IPS-18c (cell line): ENCODE results near the gene EPS8L1.
A peak's percentile ranks its signal among the peaks of the same experiment; 100 is the strongest.

Experiments used
- H3K4me3 ChIP-seq: 2 replicates; pipeline ENCODE4 v1.7.0; 2013; ENCODE audit warnings: low read depth, mild to moderate bottlenecking, low read length, moderate library complexity; ENCODE audit not compliant: insufficient read depth
- H3K9me3 ChIP-seq: one replicate; pipeline ENCODE4 v1.6.1; 2013; ENCODE audit warnings: mild to moderate bottlenecking, low read length, moderate library complexity; ENCODE audit not compliant: control insufficient read depth, insufficient read depth

The EPS8L1 gene

DNA sequence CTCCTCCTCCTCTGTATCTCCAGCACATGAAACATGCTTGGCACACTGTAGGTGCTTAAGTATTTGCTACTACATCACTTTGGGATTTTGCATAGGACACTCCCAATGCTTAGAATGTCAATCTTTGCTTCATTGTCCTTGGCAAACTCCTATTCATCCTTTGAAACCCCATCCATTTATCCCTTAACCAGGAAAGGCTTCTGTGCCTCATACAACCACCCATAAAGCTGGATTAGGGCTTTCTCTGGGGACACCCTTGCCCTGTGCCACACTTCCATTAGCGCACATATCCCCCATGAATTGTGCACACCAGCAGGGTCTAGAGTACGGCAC, 5.8 kb upstream of the EPS8L1 start:
- no peak overlapping the region for H3K4me3 ChIP-seq

GRCh38 chr19:55070466-55071128, 5.1 kb upstream of the EPS8L1 start:
- Histone ChIP-seq H3K4me3 (no peak overlapping the region), H3K9me3 (peaks cover 2% of the 10 kb centered on the region)

More for the DNA sequence above, 5.8 kb upstream of the EPS8L1 start:
- H3K9me3 ChIP-seq, result peaks cover 2% of the 10 kb centered on the region

DNA sequence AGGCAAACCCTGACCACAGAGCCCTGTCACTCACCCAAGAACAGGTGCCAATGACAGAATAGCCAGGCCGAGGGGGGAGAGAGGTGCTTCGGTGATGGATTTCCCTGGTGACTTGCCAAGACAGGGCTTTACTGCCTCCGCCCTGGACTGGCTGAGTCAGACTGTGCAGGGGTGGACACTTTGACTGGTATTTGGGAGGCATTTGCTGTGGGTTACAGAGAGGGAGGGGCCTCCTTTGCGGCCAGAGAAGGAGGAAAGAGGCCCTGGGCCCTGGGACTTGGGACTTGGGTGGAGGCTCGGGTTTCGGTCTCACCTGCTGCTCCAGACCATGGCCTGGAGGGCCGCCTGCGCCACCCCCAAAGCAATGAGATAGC, 4.6 kb upstream of the EPS8L1 start:
- no peak overlapping the region; the same call in 1 of the 2 replicates for H3K4me3 ChIP-seq
- peaks cover 2% of the 10 kb centered on the region for H3K9me3 ChIP-seq

DNA sequence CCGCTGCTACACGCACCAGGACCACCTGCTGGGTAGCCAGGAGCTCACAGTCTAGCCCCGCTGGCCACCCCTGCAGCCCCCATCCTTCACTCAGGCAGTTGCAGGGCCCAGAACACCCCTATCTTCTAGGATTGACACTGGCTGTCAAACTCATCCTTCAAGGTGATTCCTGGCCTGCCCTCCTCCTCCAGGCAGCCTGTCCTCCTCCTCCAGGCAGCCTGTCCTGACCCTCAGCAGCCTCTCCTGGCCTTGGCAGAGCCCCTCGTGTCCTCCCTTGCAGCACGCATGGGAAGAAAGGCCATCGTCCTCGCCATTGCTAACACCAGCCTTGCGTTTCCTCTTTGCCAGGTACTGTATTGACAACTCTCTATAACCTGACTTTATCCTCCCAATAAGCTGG, 3.8 kb upstream of the EPS8L1 start:
- Histone ChIP-seq H3K9me3 (peaks cover 2% of the 10 kb centered on the region), H3K4me3 (no peak overlapping the region)

GRCh38 chr19:55076321-55076720, 652 bp downstream of the EPS8L1 start:
- H3K4me3 ChIP-seq, result no peak overlapping the region

GRCh38 chr19:55077106-55077505, 1.4 kb downstream of the EPS8L1 start:
- Histone ChIP-seq H3K4me3 (no peak overlapping the region), H3K9me3 (peaks cover 2% of the 10 kb centered on the region)

More at GRCh38 chr19:55076321-55076720, 652 bp downstream of the EPS8L1 start:
- peaks cover 2% of the 10 kb centered on the region for H3K9me3 ChIP-seq

DNA sequence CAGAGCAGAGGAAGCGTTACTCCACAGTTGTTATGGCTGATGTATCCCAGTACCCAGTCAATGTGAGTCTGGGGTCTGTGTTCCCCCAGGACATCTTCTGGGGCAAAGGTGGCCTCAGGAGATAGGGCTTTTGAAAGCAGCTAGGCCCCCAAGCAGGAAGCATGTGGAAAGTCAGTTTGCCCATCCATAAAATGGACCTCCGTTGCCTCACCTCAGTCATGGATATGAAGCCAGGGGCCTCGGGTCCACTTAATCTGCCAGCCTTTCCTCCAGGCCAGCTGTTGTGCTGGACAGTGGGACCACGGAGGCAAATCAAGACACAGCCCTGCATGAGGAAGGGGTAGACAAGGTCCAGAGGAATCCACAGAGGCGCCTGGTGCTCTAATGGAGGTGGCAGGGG, 3.3 kb downstream of the EPS8L1 start:
- no peak overlapping the region for H3K4me3 ChIP-seq
- peaks cover 2% of the 10 kb centered on the region for H3K9me3 ChIP-seq

- Histone ChIP-seq H3K4me3 (peak overlapping the region; percentile 46; the same call in 1 of the 2 replicates), H3K9me3 (peaks cover 2% of the 10 kb centered on the region)
Measured at GRCh38 chr19:55079400-55080038, 3.9 kb downstream of the EPS8L1 start.

- Histone ChIP-seq H3K9me3 (peaks cover 2% of the 10 kb centered on the region), H3K4me3 (peak overlapping the region; percentile 75)
Measured at GRCh38 chr19:55080121-55080967, 4.7 kb downstream of the EPS8L1 start.

- Histone ChIP-seq H3K9me3 (peaks cover 2% of the 10 kb centered on the region), H3K4me3 (peak overlapping the region; percentile 75)
Measured at GRCh38 chr19:55080968-55081769, 5.5 kb downstream of the EPS8L1 start.

- H3K9me3 ChIP-seq, result peaks cover 2% of the 10 kb centered on the region
- H3K4me3 ChIP-seq, result peak overlapping the region; percentile 52
Measured at GRCh38 chr19:55081770-55082019, 6.0 kb downstream of the EPS8L1 start.

DNA sequence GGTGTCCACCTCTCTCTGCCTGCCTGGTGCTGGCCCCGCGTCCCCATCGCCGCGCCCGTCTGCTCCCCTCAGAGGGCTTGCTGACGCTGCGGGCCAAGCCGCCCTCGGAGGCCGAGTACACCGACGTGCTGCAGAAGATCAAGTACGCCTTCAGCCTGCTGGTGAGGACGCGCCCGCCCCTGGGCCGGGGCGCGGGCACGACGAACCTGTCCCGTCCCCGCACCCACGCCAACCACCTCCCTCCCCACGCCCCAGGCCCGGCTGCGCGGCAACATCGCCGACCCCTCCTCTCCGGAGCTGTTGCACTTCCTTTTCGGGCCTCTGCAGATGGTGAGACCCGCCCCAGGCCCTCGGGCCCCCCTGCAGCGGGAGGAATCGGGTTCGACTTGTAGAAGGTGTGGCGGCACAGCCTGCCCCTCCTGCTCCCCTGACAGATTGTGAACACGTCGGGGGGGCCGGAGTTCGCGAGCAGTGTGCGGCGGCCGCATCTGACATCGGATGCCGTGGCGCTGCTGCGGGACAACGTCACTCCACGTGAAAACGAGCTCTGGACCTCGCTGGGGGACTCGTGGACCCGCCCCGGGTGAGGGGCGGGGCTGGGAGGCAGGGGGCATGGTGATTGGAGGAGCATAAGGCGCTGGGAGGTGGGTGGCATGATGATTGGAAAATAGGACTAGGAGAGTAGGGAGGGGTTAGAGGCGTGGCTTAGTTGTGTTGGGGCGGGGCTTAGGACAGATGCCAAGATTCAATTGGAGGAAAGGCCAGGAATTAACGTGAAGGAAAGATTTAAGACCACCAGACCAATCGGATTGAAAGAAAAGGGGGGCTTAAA, 6.6 kb downstream of the EPS8L1 start:
- peak overlapping the region; percentile 52 for H3K4me3 ChIP-seq
- H3K9me3 ChIP-seq, result peaks cover 2% of the 10 kb centered on the region

DNA sequence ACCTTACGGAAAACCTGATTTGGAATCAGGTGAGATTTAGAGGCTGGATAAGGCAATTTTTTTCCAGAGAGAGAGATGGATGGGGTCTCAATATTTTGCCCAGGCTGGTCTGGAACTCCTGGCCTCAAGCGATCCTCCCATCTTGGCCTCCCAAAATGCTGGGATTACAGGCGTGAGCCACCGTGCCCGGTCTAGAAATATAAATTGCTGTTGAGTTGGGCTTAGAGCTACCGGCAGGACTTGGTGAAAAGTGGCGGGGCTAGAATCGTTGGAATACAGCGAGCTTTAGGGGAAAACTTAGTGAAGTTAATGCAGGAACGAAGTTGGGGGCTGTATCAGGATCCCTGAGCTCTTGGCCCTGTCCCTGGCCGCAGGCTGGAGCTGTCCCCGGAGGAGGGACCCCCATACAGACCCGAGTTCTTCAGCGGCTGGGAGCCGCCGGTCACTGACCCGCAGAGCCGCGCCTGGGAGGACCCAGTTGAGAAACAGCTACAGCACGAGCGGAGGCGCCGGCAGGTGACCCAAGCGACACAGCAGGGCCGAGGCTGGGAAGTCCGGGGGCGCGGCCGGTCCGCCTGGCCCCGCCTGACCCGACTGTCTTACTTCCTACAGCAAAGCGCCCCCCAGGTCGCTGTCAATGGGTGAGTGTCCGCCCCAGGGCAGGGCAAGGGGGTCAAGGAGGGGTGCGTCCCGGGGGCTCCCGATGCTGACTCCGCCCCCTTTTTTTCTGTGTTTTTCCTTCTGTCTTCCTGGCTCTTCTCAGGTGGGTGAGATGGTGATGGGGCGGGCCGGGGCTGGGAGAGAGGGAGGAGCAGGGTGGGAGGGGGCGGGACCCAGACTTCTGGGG, 7.6 kb downstream of the EPS8L1 start:
- H3K9me3 ChIP-seq, result peaks cover 2% of the 10 kb centered on the region
- H3K4me3 ChIP-seq, result peak overlapping the region; percentile 6; the same call in 1 of the 2 replicates

DNA sequence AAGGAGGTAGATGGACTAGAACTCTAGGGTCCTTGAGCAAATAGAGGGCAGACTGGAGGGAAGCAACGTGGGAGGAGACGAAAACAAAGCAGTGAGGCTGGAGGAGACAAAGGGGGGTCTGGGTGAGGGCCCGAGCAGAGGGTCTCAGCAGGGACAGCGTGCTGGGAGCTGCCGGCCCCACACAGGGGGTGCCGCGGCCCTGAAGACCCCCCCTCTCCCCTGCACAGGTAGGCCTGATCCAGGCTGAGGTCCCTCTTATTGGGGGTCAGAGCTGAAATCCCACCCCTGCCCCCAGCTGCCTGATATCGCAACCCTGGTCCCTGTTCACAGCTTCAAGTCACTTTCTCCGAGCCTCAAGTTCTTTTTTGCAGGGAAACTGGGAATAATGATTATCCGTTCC, 8.7 kb downstream of the EPS8L1 start:
- Histone ChIP-seq H3K9me3 (peaks cover 2% of the 10 kb centered on the region), H3K4me3 (no peak overlapping the region)

GRCh38 chr19:55085923-55086715, 10.4 kb downstream of the EPS8L1 start:
- peak overlapping the region; percentile 64 for H3K4me3 ChIP-seq
- peaks cover 2% of the 10 kb centered on the region for H3K9me3 ChIP-seq
